Neural progenitor cell (in vitro differentiated cells): ENCODE measurements around the gene FNDC11.

Experiments
- EZH2 ChIP-seq: fragments of 200-600 bp; sonication (generic); IDR thresholded peaks from 2 replicates; pipeline ENCODE4 v1.6.1; 2017; ENCODE audit warnings: antibody characterized with exemption, mild to moderate bottlenecking, moderate library complexity
- TF ChIP-seq, protein P1 (sequence below): fragments of 200-600 bp; sonication (generic); IDR thresholded peaks from 2 replicates; pipeline ENCODE4 v1.5.1; 2017; ENCODE audit warnings: antibody characterized with exemption, mild to moderate bottlenecking

DNA sequence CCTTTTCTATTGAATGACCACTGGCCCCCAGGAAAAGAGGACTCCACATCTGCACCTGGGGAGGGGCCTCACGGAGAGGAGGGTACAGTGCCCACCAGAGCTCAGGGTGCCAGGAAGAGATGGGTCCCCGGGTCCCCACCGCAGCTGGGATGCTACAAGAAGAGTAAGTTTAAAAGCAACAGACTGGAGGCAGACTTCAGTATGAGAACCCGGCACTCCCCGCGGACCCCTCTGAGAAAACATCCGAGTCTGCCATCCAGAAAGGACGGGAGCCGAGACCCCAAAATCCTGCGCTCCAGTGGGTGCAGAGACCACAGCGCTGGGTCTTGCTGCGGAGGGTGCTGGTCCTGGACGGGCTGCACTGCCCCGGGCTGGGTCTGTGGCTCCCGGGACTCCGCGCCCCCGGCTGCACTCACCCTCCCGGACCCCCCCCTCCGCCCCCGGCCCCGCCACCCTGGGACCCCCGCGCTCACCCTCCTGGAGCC is 19.7 kb downstream of the FNDC11 start:
- TF ChIP-seq, protein P1, sequence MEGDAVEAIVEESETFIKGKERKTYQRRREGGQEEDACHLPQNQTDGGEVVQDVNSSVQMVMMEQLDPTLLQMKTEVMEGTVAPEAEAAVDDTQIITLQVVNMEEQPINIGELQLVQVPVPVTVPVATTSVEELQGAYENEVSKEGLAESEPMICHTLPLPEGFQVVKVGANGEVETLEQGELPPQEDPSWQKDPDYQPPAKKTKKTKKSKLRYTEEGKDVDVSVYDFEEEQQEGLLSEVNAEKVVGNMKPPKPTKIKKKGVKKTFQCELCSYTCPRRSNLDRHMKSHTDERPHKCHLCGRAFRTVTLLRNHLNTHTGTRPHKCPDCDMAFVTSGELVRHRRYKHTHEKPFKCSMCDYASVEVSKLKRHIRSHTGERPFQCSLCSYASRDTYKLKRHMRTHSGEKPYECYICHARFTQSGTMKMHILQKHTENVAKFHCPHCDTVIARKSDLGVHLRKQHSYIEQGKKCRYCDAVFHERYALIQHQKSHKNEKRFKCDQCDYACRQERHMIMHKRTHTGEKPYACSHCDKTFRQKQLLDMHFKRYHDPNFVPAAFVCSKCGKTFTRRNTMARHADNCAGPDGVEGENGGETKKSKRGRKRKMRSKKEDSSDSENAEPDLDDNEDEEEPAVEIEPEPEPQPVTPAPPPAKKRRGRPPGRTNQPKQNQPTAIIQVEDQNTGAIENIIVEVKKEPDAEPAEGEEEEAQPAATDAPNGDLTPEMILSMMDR, result no peak
- no peak for TF ChIP-seq EZH2
